Measurements from ENCODE around the gene RNF224. TPM values are rescaled to one million over a fixed set of nuclear protein-coding genes. Genes with fewer than 3 reads are reported as not detected.

RNF224 gene
- total RNA-seq, 3 donors from 2014 or later, result not detected

GRCh38 chr9:137220317-137221094 is 6.8 kb upstream of the RNF224 start:
- no peak for TF ChIP-seq CTCF (IDR thresholded peaks at IDR 0.05)
- ATAC-seq, result no peak
- intact Hi-C loops (cut with DNase I, micrococcal nuclease), result no loop called here
- Histone ChIP-seq H3K9me3 (no peaks in the 10 kb centered on the region), H3K36me3 (ENCODE audit: low read depth) (no peaks in the 10 kb centered on the region), H3K4me3 (no peak overlapping the region), H3K4me1 (ENCODE audit: low read depth) (peaks cover 29% of the 10 kb centered on the region)
- no peak for DNase-seq

GRCh38 chr9:137221095-137221505 is 6.2 kb upstream of the RNF224 start:
- no peak for TF ChIP-seq CTCF (IDR thresholded peaks at IDR 0.05)
- H3K9me3 ChIP-seq, result no peaks in the 10 kb centered on the region
- H3K4me1 ChIP-seq (ENCODE audit: low read depth), result peaks cover 29% of the 10 kb centered on the region
- ATAC-seq (no peak), DNase-seq (peak in 1 of 3 donors; percentile 20)
- H3K4me3 ChIP-seq, result no peak overlapping the region
- H3K36me3 ChIP-seq (ENCODE audit: low read depth), result no peaks in the 10 kb centered on the region
- intact Hi-C loops (cut with DNase I, micrococcal nuclease), result no loop called here

- intact Hi-C loops (cut with DNase I, micrococcal nuclease), result no loop called here
- H3K4me1 ChIP-seq (ENCODE audit: low read depth), result peaks cover 29% of the 10 kb centered on the region
- TF ChIP-seq CTCF (IDR thresholded peaks at IDR 0.05), result no peak
These were observed 5.7 kb upstream of the RNF224 start for GRCh38 chr9:137221506-137222111.

GRCh38 chr9:137222190-137223077 is 4.9 kb upstream of the RNF224 start, which contains the start of gene RNF208:
Gene RNF208, minus strand, starts transcription at chr9:137222240. Its CDS starts 1,028 bp downstream, at chr9:137221212.
- ATAC-seq, result peak; percentile 19

More at GRCh38 chr9:137221506-137222111, 5.7 kb upstream of the RNF224 start:
- no peak overlapping the region for H3K4me3 ChIP-seq
- no peaks in the 10 kb centered on the region for H3K36me3 ChIP-seq (ENCODE audit: low read depth)
- DNase-seq, result peak in 2 of 3 donors; percentile 35 to 68
- no peak for ATAC-seq
- no peaks in the 10 kb centered on the region for H3K9me3 ChIP-seq

More at GRCh38 chr9:137222190-137223077, 4.9 kb upstream of the RNF224 start, which contains the start of gene RNF208:
- H3K36me3 ChIP-seq (ENCODE audit: low read depth), result no peaks in the 10 kb centered on the region
- peak in 2 of 3 donors; percentile 38 to 74 for DNase-seq
- no peaks in the 10 kb centered on the region for H3K9me3 ChIP-seq
- H3K4me3 ChIP-seq, result peak within 1 kb of the TSS; percentile 42
- TF ChIP-seq CTCF (IDR thresholded peaks at IDR 0.05), result no peak
- H3K4me1 ChIP-seq (ENCODE audit: low read depth), result peaks cover 37% of the 10 kb centered on the region
- intact Hi-C loops (cut with DNase I, micrococcal nuclease), result no loop called here

All from mucosa of descending colon (tissue), 3 donors.